ENCODE results near the gene ANTXR1. TPM values are rescaled to one million over a fixed set of nuclear protein-coding genes. Genes with fewer than 3 reads are reported as not detected.

The ANTXR1 gene
- polyA plus RNA-seq, 1 of the 3 experiments (the other 2 are of a cell fraction): 114 TPM

DNA sequence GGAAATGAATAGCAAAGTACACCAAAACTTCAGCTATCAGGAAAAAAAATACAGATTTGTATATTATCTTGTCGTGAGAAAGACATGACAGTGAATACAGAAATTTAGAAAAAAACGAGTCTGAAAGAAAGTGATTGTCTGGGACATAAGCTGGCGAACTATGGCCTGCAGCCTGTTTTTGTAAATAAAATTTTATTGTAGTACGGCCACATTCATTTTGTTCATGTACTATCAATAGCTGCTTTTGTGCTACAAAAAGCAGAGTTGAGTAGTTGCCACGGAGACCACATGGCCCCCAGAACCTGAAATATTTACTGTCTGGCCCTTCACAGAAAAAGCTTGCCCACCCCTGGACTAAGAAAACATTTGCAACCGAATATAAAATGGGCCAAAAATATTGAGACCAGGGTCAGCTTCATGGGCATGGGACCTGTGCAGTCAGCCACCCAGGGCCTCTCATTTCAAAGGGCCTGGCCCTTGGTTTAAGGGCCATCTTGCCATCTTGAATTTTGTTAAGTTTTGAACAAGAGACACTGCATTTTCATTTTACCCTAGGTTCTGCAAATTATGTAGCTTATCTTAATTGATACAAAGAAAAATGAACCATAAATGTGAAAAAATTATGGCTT lies 17.9 kb downstream of the ANTXR1 start:
- H3K4me1 ChIP-seq (ENCODE audit: control insufficient read depth in 1 of 2, insufficient read depth in 2 of 2, low read depth in 1 of 2, low read length in 1 of 2): peaks cover 16 to 42% of the 10 kb centered on the region in 2 experiments; a peak in 3 of 4 replicates
- ChIA-PET POLR2A (no interaction called here), CTCF (interaction anchor here (0.7 to 1.0 kb wide), 2 partner anchors 158 to 277 kb away, joined by 3 to 4 read pairs; no protein-coding TSS in a partner anchor)
- DNase-seq: no peak
- H3K36me3 ChIP-seq (replicated peaks in 1 of 2; ENCODE audit: control insufficient read depth in 1 of 2, insufficient read depth in 2 of 2, low read length in 1 of 2): peaks cover 0 to 16% of the 10 kb centered on the region in 2 experiments
- H3K4me2 ChIP-seq: no peak overlapping the region
- peak overlapping the region; percentile 22 to 50; a peak in 3 of 4 replicates for H3K27ac ChIP-seq (ENCODE audit: low read depth in 2 of 2, low read length in 1 of 2)
- no peak overlapping the region for H3K4me3 ChIP-seq (ENCODE audit: low read depth in 2 of 2, low read length in 1 of 2)
- no peaks in the 10 kb centered on the region for H3K27me3 ChIP-seq (ENCODE audit: insufficient read depth)
- peaks cover 71% of the 10 kb centered on the region for H4K20me1 ChIP-seq (ENCODE audit: insufficient read depth)
- H2AFZ ChIP-seq (ENCODE audit: low read depth): no peak overlapping the region
- H3K9me3 ChIP-seq: 0 out of 2 replicates have a peak, but pooled peaks cover 13% of the 10 kb centered on the region
- TF ChIP-seq RXRA (IDR thresholded peaks at IDR 0.05; ENCODE audit: borderline replicate concordance, low read depth): no peak
- no peak for TF ChIP-seq CHD2 (IDR thresholded peaks at IDR 0.05; ENCODE audit: low read length, partially characterized antibody)
- TF ChIP-seq, protein P1, sequence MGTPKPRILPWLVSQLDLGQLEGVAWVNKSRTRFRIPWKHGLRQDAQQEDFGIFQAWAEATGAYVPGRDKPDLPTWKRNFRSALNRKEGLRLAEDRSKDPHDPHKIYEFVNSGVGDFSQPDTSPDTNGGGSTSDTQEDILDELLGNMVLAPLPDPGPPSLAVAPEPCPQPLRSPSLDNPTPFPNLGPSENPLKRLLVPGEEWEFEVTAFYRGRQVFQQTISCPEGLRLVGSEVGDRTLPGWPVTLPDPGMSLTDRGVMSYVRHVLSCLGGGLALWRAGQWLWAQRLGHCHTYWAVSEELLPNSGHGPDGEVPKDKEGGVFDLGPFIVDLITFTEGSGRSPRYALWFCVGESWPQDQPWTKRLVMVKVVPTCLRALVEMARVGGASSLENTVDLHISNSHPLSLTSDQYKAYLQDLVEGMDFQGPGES (IDR thresholded peaks at IDR 0.05; ENCODE audit: low read depth, low read length): no peak
- TF ChIP-seq, protein P2, sequence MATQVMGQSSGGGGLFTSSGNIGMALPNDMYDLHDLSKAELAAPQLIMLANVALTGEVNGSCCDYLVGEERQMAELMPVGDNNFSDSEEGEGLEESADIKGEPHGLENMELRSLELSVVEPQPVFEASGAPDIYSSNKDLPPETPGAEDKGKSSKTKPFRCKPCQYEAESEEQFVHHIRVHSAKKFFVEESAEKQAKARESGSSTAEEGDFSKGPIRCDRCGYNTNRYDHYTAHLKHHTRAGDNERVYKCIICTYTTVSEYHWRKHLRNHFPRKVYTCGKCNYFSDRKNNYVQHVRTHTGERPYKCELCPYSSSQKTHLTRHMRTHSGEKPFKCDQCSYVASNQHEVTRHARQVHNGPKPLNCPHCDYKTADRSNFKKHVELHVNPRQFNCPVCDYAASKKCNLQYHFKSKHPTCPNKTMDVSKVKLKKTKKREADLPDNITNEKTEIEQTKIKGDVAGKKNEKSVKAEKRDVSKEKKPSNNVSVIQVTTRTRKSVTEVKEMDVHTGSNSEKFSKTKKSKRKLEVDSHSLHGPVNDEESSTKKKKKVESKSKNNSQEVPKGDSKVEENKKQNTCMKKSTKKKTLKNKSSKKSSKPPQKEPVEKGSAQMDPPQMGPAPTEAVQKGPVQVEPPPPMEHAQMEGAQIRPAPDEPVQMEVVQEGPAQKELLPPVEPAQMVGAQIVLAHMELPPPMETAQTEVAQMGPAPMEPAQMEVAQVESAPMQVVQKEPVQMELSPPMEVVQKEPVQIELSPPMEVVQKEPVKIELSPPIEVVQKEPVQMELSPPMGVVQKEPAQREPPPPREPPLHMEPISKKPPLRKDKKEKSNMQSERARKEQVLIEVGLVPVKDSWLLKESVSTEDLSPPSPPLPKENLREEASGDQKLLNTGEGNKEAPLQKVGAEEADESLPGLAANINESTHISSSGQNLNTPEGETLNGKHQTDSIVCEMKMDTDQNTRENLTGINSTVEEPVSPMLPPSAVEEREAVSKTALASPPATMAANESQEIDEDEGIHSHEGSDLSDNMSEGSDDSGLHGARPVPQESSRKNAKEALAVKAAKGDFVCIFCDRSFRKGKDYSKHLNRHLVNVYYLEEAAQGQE (IDR thresholded peaks at IDR 0.05; ENCODE audit: low read depth, low read length): no peak
- TF ChIP-seq JUND (IDR thresholded peaks at IDR 0.05): no peak
- TF ChIP-seq FOSL2 (IDR thresholded peaks at IDR 0.05; ENCODE audit: borderline replicate concordance, low read depth): no peak
- peaks cover 99% of the 10 kb centered on the region for H3K79me2 ChIP-seq (ENCODE audit: insufficient read depth)
- peaks cover 4% of the 10 kb centered on the region for H3F3A ChIP-seq (replicated peaks; ENCODE audit: insufficient read depth)
- WGBS (ENCODE audit: low lambda C conversion rate): 95% methylated on average over 6 of the region's 6 CpGs
- no peak overlapping the region for H3K9ac ChIP-seq
- no peaks in the 10 kb centered on the region for H3K9me2 ChIP-seq

DNA sequence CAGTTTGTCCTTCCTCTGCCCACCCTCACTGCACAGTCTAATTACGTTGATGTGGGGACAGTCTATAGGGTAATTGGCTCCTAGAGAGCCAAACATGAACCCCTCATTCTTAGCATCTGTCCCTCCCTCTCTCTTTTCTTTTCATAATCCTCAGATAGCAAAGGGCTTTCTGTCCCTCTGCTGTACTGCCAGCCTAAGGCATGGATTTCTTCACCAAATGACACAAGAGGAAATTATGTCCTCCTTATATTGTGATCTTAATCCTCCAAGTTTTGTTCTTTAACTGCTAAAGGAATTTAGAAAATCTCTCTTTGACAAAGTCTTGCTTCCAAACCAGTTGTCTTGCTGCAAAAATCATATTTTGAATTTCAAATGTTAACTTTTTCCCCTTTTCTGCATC lies 18.5 kb downstream of the ANTXR1 start:
- TF ChIP-seq GATA2 (CRISPR knock-in tag; IDR thresholded peaks at IDR 0.05): no peak
- TF ChIP-seq MEF2A (IDR thresholded peaks at IDR 0.05; ENCODE audit: borderline replicate concordance, low read depth): no peak
- Histone ChIP-seq H3F3A (replicated peaks; ENCODE audit: insufficient read depth) (peaks cover 4% of the 10 kb centered on the region), H3K36me3 (replicated peaks in 1 of 2; ENCODE audit: control insufficient read depth in 1 of 2, insufficient read depth in 2 of 2, low read length in 1 of 2) (peaks cover 0 to 13% of the 10 kb centered on the region in 2 experiments), H3K9me3 (0 out of 2 replicates have a peak, but pooled peaks cover 13% of the 10 kb centered on the region), H3K4me1 (ENCODE audit: control insufficient read depth in 1 of 2, insufficient read depth in 2 of 2, low read depth in 1 of 2, low read length in 1 of 2) (peaks cover 16 to 42% of the 10 kb centered on the region in 2 experiments; a peak in 3 of 4 replicates), H3K4me2 (no peak overlapping the region), H3K9ac (no peak overlapping the region), H3K27ac (ENCODE audit: low read depth in 2 of 2, low read length in 1 of 2) (peak overlapping the region; percentile 22 to 50; a peak in 3 of 4 replicates), H3K27me3 (ENCODE audit: insufficient read depth) (no peaks in the 10 kb centered on the region), H3K4me3 (ENCODE audit: low read depth in 2 of 2, low read length in 1 of 2) (no peak overlapping the region), H2AFZ (ENCODE audit: low read depth) (no peak overlapping the region), H3K79me2 (ENCODE audit: insufficient read depth) (peaks cover 99% of the 10 kb centered on the region), H4K20me1 (ENCODE audit: insufficient read depth) (peaks cover 69% of the 10 kb centered on the region), H3K9me2 (no peaks in the 10 kb centered on the region)
- CTCF ChIA-PET: interaction anchor here (1.0 kb wide), 1 partner anchor 277 kb away, joined by 4 read pairs; no protein-coding TSS in a partner anchor
- POLR2A ChIA-PET: no interaction called here
- 86% methylated on average over 1 of the region's 1 CpG for whole genome bisulfite sequencing (ENCODE audit: low lambda C conversion rate)
- DNase-seq: no peak

Data from SK-N-SH (cell line).